ENCODE data around the gene NRXN3.

NRXN3 gene

GRCh38 chr14:79629411-79630287 lies 1459.5 kb downstream of the NRXN3 start:
- H3K27ac Mint-ChIP-seq: no peak overlapping the region
- H3K4me3 Mint-ChIP-seq: no peak overlapping the region
- no peaks in the 10 kb centered on the region for H3K36me3 Mint-ChIP-seq (ENCODE audit: insufficient read depth)
- no peaks in the 10 kb centered on the region for H3K27me3 Mint-ChIP-seq
- no peaks in the 10 kb centered on the region for H3K4me1 Mint-ChIP-seq (ENCODE audit: low read depth in 2 of 2)
- no peak for DNase-seq
- no peak for ATAC-seq (replicated peaks)
- peaks cover 12 to 13% of the 10 kb centered on the region in 2 donors for H3K9me3 Mint-ChIP-seq

- no peaks in the 10 kb centered on the region for H3K36me3 Mint-ChIP-seq (ENCODE audit: insufficient read depth)
- DNase-seq: no peak
- peaks cover 13 to 18% of the 10 kb centered on the region in 2 donors for H3K9me3 Mint-ChIP-seq
- no peak for ATAC-seq (replicated peaks)
- no peak overlapping the region for H3K4me3 Mint-ChIP-seq
- H3K4me1 Mint-ChIP-seq (ENCODE audit: low read depth in 2 of 2): no peaks in the 10 kb centered on the region
- H3K27ac Mint-ChIP-seq: no peak overlapping the region
- H3K27me3 Mint-ChIP-seq: no peaks in the 10 kb centered on the region
Observed at GRCh38 chr14:79630288-79630960, 1460.3 kb downstream of the NRXN3 start.

- Mint-ChIP-seq H3K9me3 (peaks cover 16 to 17% of the 10 kb centered on the region in 2 donors), H3K27me3 (no peaks in the 10 kb centered on the region), H3K4me1 (ENCODE audit: low read depth in 2 of 2) (no peaks in the 10 kb centered on the region), H3K27ac (no peak overlapping the region), H3K4me3 (no peak overlapping the region), H3K36me3 (ENCODE audit: insufficient read depth) (no peaks in the 10 kb centered on the region)
- ATAC-seq (replicated peaks): no peak
- DNase-seq: no peak
Observed at GRCh38 chr14:79631276-79631675, 1461.1 kb downstream of the NRXN3 start.

GRCh38 chr14:79638672-79639266 lies 1468.6 kb downstream of the NRXN3 start:
- H3K4me1 Mint-ChIP-seq (ENCODE audit: low read depth in 2 of 2): no peaks in the 10 kb centered on the region
- no peaks in the 10 kb centered on the region for H3K36me3 Mint-ChIP-seq (ENCODE audit: insufficient read depth)
- peaks cover 9 to 12% of the 10 kb centered on the region in 2 donors for H3K9me3 Mint-ChIP-seq
- H3K27me3 Mint-ChIP-seq: no peaks in the 10 kb centered on the region
- no peak overlapping the region for H3K4me3 Mint-ChIP-seq
- DNase-seq (no peak), ATAC-seq (replicated peaks) (no peak)
- H3K27ac Mint-ChIP-seq: no peak overlapping the region

GRCh38 chr14:79639613-79640012 lies 1469.4 kb downstream of the NRXN3 start:
- ATAC-seq (replicated peaks): no peak
- no peak for DNase-seq
- Mint-ChIP-seq H3K4me3 (no peak overlapping the region), H3K36me3 (ENCODE audit: insufficient read depth) (no peaks in the 10 kb centered on the region), H3K4me1 (ENCODE audit: low read depth in 2 of 2) (no peaks in the 10 kb centered on the region), H3K27me3 (no peaks in the 10 kb centered on the region), H3K27ac (no peak overlapping the region), H3K9me3 (peaks cover 9 to 12% of the 10 kb centered on the region in 2 donors)

GRCh38 chr14:79641371-79641770 lies 1471.2 kb downstream of the NRXN3 start:
- Mint-ChIP-seq H3K36me3 (ENCODE audit: insufficient read depth) (no peaks in the 10 kb centered on the region), H3K4me1 (ENCODE audit: low read depth in 2 of 2) (no peaks in the 10 kb centered on the region), H3K27me3 (no peaks in the 10 kb centered on the region), H3K27ac (no peak overlapping the region), H3K4me3 (no peak overlapping the region), H3K9me3 (peaks cover 0 to 6% of the 10 kb centered on the region in 2 donors)
- ATAC-seq (replicated peaks) (no peak), DNase-seq (no peak)

GRCh38 chr14:79643132-79643531 lies 1473.0 kb downstream of the NRXN3 start:
- no peak for DNase-seq
- Mint-ChIP-seq H3K4me1 (ENCODE audit: low read depth in 2 of 2) (no peaks in the 10 kb centered on the region), H3K4me3 (no peak overlapping the region), H3K27me3 (no peaks in the 10 kb centered on the region), H3K9me3 (peaks cover 0 to 6% of the 10 kb centered on the region in 2 donors), H3K36me3 (ENCODE audit: insufficient read depth) (no peaks in the 10 kb centered on the region), H3K27ac (no peak overlapping the region)
- no peak for ATAC-seq (replicated peaks)

- Mint-ChIP-seq H3K4me3 (no peak overlapping the region), H3K9me3 (peaks cover 0 to 7% of the 10 kb centered on the region in 2 donors), H3K36me3 (ENCODE audit: insufficient read depth) (no peaks in the 10 kb centered on the region), H3K4me1 (ENCODE audit: low read depth in 2 of 2) (no peaks in the 10 kb centered on the region), H3K27me3 (no peaks in the 10 kb centered on the region), H3K27ac (no peak overlapping the region)
- ATAC-seq (replicated peaks) (no peak), DNase-seq (no peak)
Observed at GRCh38 chr14:79645753-79646362, 1475.7 kb downstream of the NRXN3 start.

GRCh38 chr14:79649856-79650255 lies 1479.7 kb downstream of the NRXN3 start:
- DNase-seq (no peak), ATAC-seq (replicated peaks) (no peak)
- Mint-ChIP-seq H3K4me3 (no peak overlapping the region), H3K9me3 (peaks cover 4 to 9% of the 10 kb centered on the region in 2 donors), H3K36me3 (ENCODE audit: insufficient read depth) (no peaks in the 10 kb centered on the region), H3K27me3 (no peaks in the 10 kb centered on the region), H3K4me1 (ENCODE audit: low read depth in 2 of 2) (no peaks in the 10 kb centered on the region), H3K27ac (no peak overlapping the region)

GRCh38 chr14:79652513-79653307 lies 1482.5 kb downstream of the NRXN3 start:
- ATAC-seq (replicated peaks) (no peak), DNase-seq (no peak)
- Mint-ChIP-seq H3K36me3 (ENCODE audit: insufficient read depth) (peaks cover 2% of the 10 kb centered on the region), H3K27ac (no peak overlapping the region), H3K27me3 (no peaks in the 10 kb centered on the region), H3K4me3 (no peak overlapping the region), H3K4me1 (ENCODE audit: low read depth in 2 of 2) (no peaks in the 10 kb centered on the region), H3K9me3 (peaks cover 10 to 12% of the 10 kb centered on the region in 2 donors)

GRCh38 chr14:79656056-79656455 lies 1485.9 kb downstream of the NRXN3 start:
- peaks cover 9 to 12% of the 10 kb centered on the region in 2 donors for H3K9me3 Mint-ChIP-seq
- DNase-seq (no peak), ATAC-seq (replicated peaks) (no peak)
- H3K27ac Mint-ChIP-seq: no peak overlapping the region
- H3K4me3 Mint-ChIP-seq: no peak overlapping the region
- H3K27me3 Mint-ChIP-seq: no peaks in the 10 kb centered on the region
- no peaks in the 10 kb centered on the region for H3K4me1 Mint-ChIP-seq (ENCODE audit: low read depth in 2 of 2)
- peaks cover 2% of the 10 kb centered on the region for H3K36me3 Mint-ChIP-seq (ENCODE audit: insufficient read depth)

GRCh38 chr14:79656496-79656895 lies 1486.3 kb downstream of the NRXN3 start:
- no peak for DNase-seq
- Mint-ChIP-seq H3K27me3 (no peaks in the 10 kb centered on the region), H3K9me3 (peaks cover 9 to 12% of the 10 kb centered on the region in 2 donors), H3K36me3 (ENCODE audit: insufficient read depth) (peaks cover 2% of the 10 kb centered on the region), H3K27ac (no peak overlapping the region), H3K4me1 (ENCODE audit: low read depth in 2 of 2) (no peaks in the 10 kb centered on the region), H3K4me3 (no peak overlapping the region)
- ATAC-seq (replicated peaks): no peak

- ATAC-seq (replicated peaks) (no peak), DNase-seq (no peak)
- peaks cover 12 to 18% of the 10 kb centered on the region in 2 donors for H3K9me3 Mint-ChIP-seq
- H3K27me3 Mint-ChIP-seq: no peaks in the 10 kb centered on the region
- peaks cover 2% of the 10 kb centered on the region for H3K36me3 Mint-ChIP-seq (ENCODE audit: insufficient read depth)
- H3K4me3 Mint-ChIP-seq: no peak overlapping the region
- no peak overlapping the region for H3K27ac Mint-ChIP-seq
- no peaks in the 10 kb centered on the region for H3K4me1 Mint-ChIP-seq (ENCODE audit: low read depth in 2 of 2)
Observed at GRCh38 chr14:79658221-79658620, 1488.0 kb downstream of the NRXN3 start.

All from effector memory CD8-positive, alpha-beta T cell (primary cell).